ENCODE data around the gene MUC3A.
"Not testable (repeated sequence)": the region's sequence is repeated elsewhere in the genome, so short reads cannot be mapped to it uniquely, and the experiment has no call there.

Gene MUC3A

DNA sequence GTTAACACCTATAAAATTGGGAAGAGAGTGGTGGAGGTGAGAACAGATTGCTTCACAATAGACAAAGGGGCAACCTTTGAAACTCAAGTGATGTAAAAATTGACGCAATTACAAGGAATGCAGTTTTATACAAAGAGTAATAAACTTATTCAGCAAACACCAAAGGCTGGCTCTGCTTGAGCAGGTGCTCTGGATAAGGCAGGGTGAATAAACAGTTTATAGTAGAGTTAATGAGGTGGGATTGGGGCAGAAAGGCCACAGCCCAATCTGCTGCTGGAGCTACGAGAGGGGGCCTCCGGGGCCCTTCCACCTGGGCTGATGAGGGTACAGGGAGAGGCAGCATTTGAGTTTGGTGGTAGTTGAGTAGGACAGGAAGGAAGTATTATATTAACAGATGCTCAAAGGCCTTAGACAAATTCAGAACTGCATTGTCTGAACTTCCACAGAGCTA lies 26.1 kb downstream of the MUC3A start:
- DNase-seq: no peak

DNA sequence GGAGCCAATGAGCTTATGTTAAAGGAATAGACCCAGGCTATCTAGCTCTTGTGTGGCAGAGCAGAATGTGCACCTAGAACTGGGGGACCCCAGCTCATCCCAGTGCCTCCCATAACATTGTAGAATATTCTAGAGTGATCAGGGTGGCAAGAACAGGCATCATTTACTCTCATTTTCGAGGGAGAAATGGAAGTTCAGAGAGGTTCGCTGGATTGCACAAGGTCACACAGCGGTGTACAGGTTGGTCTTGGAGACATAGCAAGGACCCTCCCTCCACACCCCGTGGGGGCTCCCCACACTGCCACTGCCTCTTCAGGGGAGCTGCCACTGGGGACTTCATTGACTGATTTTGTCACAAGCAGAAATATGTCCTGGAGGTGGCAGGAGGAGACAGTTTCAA lies 29.0 kb downstream of the MUC3A start:
- no peak for DNase-seq

DNA sequence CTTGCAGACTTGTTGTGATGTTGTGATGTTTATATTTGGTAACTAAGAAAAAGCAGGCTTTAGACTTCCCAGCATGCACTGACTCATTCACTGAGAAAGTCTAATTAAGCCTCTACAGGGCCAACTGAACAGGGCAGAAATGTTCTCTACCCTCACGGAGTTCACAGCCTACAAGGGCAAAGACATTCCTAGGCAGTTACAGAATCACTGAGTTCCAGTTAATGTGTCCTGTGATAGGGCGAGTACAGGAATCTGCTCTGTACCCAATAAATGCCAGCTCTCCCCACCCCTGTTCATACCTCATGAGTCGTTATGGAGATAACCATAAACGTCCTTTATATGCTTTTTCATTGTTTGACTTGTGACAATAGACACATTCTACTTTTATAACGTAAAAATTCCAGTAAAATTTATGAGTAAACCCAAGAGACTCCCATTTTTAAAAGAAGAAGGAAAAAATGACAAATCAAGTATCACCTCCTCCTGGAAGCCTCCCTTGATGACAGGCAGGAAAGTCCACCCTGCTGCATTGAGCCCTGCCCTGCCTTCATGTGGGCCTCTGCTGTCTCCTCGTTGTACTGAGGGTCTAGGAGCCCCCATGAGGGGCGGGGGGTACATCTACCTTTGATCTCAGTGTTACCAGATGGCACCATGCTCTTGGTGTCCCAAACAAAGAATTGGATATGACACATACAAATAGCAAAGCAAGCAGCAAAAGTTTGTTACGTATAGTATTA lies 34.3 kb downstream of the MUC3A start:
- no peak for DNase-seq

DNA sequence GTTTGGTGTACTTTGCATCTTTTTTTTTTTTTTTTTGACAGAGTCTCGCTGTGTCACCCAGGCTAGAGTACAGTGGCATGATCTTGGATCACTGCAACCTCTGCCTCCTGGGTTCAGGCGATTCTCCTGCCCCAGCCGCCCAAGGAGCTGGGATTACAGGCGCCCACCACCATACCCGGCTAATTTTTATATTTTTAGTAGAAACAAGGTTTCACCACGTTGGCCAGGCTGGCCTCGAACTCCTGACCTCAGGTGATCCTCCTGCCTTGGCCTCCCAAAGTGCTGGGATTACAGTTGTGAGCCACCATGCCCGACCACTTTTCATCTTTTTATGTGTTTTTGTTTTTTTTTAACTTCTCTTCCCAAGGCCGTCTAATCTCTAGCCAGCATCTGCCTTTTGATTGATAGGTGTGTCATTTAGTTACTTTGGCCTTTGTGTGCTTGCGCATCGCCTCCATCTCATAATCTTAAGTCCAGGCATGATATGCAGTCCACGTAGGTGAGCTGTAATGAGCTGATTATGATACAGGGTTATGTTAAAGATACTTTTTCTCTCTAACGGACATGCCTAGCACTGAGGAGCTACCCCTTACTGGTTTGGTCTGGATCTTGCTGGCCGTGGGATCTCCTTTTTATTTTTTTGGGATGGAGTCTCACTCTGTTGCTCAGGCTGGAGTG lies 35.0 kb downstream of the MUC3A start:
- not testable (repeated sequence) for DNase-seq

DNA sequence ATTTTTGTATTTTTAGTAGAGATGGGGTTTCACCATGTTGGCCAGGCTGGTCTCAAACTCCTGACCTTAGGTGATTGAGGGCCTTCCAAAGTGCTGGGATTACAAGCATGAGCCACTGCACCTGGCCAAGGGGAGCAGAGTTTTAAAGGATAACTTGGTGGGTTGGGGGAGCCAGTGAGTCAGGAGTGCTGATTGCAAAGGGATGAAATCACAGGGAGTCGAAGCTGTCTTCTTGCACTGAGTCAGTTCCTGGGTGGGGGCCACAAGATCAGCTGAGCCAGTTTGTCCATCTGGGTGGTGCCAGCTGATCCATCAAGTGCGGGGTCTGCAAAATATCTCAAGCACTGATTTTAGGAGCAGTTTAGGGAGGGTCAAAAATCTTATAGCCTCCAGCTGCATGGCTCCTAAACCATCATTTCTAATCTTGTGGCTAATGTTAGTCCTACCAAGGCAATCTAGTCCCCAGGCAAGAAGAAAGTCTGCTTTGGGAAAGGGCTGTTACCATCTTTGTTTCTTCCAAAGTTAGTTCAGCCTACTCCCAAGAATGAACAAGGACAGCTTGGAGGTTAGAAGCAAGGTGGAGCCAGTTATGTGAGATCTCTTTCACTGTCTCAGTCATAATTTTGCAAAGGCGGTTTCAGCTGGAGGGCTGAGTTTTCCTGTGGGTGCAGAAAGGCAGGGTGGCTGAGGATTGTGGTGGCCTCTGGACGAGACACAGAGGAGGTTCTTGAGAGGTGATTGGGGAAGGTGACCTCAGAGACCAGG lies 35.9 kb downstream of the MUC3A start:
- DNase-seq: not testable (repeated sequence)

DNA sequence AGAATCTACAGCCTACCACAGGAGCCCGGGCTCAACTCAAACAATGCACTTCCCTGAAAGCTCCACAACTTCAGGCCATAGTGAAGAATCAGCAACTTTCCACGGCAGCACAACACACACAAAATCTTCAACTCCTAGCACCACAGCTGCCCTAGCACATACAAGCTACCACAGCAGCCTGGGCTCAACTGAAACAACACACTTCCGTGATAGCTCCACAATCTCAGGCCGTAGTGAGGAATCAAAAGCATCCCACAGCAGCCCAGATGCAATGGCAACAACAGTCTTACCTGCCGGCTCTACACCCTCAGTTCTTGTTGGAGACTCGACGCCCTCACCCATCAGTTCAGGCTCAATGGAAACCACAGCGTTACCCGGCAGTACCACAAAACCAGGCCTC lies 42.3 kb downstream of the MUC3A start:
- no peak for DNase-seq

DNA sequence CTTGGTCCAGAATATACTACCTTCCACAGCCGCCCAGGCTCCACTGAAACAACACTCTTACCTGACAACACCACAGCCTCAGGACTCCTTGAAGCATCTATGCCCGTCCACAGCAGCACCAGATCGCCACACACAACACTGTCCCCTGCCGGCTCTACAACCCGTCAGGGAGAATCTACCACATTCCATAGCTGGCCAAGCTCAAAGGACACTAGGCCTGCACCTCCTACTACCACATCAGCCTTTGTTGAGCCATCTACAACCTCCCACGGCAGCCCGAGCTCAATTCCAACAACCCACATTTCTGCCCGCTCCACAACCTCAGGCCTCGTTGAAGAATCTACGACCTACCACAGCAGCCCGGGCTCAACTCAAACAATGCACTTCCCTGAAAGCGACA lies 42.9 kb downstream of the MUC3A start:
- not testable (repeated sequence) for DNase-seq

DNA sequence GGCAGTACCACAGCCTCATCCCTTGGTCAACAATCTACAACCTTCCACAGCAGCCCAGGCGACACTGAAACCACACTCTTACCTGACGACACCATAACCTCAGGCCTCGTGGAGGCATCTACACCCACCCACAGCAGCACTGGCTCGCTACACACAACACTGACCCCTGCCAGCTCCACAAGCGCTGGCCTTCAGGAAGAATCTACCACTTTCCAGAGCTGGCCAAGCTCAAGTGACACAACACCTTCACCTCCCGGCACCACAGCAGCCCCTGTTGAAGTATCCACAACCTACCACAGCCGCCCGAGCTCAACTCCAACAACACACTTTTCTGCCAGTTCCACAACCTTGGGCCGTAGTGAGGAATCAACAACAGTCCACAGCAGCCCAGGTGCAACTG lies 45.3 kb downstream of the MUC3A start:
- DNase-seq: not testable (repeated sequence)

DNA sequence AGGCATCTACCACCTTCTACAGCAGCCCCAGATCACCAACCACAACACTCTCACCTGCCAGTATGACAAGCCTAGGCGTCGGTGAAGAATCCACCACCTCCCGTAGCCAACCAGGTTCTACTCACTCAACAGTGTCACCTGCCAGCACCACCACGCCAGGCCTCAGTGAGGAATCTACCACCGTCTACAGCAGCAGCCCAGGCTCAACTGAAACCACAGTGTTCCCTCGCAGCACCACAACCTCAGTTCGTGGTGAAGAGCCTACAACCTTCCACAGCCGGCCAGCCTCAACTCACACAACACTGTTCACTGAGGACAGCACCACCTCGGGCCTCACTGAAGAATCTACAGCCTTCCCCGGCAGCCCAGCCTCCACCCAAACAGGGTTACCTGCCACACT lies 49.2 kb downstream of the MUC3A start:
- DNase-seq: not testable (repeated sequence)

DNA sequence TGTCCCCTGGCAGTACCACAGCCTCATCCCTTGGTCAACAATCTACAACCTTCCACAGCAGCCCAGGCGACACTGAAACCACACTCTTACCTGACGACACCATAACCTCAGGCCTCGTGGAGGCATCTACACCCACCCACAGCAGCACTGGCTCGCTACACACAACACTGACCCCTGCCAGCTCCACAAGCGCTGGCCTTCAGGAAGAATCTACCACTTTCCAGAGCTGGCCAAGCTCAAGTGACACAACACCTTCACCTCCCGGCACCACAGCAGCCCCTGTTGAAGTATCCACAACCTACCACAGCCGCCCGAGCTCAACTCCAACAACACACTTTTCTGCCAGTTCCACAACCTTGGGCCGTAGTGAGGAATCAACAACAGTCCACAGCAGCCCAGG lies 50.0 kb downstream of the MUC3A start:
- not testable (repeated sequence) for DNase-seq

DNA sequence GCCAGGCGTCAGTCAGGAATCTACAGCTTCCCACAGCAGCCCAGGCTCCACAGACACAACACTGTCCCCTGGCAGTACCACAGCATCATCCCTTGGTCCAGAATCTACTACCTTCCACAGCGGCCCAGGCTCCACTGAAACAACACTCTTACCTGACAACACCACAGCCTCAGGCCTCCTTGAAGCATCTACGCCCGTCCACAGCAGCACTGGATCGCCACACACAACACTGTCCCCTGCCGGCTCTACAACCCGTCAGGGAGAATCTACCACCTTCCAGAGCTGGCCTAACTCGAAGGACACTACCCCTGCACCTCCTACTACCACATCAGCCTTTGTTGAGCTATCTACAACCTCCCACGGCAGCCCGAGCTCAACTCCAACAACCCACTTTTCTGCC lies 50.7 kb downstream of the MUC3A start:
- DNase-seq: not testable (repeated sequence)

DNA sequence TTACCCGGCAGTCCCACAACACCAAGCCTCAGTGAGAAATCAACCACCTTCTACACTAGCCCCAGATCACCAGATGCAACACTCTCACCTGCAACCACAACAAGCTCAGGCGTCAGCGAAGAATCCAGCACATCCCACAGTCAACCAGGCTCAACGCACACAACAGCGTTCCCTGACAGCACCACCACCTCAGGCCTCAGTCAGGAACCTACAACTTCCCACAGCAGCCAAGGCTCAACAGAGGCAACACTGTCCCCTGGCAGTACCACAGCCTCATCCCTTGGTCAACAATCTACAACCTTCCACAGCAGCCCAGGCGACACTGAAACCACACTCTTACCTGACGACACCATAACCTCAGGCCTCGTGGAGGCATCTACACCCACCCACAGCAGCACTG lies 53.0 kb downstream of the MUC3A start:
- DNase-seq: not testable (repeated sequence)

DNA sequence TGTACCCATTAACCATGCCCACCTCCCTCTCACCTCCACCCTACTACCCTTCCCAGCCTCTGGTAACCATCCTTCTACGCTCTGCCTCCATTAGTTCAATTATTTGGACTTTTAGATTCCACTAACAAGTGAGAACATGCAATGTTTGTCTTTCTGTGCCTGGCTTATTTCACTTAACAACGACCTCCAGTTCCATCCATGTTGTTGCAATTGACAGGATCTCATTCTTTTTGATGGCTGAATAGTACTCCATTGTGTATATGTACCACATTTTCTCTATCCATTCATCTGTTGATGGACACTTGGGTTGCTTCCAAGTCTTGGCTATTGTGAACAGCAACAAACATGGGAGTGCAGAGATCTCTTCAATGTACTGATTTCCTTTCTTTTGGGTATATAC lies 58.0 kb downstream of the MUC3A start:
- not testable (repeated sequence) for DNase-seq

DNA sequence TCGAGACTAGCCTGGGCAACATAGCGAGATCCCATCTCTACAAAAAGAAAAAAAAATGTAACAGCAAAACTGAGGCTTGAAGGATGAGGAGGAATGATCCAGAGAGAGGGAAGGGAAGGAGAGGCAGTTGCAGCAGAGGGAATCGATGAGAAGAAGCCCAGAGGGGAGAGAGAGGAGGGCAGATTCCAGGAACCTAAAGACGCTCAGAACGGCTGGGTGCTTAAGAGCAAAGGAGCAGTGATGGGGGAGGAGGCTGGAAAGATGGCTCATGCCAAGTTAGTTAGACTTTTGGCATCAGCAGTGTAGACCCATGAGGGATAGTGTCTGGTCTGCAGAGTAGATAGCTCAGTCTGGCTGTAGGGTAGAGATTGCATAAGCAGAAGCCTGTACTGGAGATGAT lies 60.3 kb downstream of the MUC3A start:
- no peak for DNase-seq

DNA sequence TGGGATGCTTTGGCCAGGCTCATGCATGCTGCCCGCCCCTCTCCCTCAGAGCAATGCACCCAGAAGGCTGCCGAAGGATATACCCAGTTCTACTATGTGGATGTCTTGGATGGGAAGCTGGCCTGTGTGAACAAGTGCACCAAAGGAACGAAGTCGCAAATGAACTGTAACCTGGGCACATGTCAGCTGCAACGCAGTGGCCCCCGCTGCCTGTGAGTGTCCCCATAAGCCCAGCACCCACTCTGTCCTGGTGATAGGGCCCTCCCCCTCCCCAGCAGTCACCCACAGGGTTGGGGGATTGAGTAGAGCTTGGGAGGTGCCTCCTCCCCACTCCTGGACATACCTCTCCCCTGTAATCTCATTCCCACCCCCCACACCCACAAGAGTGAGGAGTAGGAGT lies 63.6 kb downstream of the MUC3A start:
- no peak for DNase-seq

DNA sequence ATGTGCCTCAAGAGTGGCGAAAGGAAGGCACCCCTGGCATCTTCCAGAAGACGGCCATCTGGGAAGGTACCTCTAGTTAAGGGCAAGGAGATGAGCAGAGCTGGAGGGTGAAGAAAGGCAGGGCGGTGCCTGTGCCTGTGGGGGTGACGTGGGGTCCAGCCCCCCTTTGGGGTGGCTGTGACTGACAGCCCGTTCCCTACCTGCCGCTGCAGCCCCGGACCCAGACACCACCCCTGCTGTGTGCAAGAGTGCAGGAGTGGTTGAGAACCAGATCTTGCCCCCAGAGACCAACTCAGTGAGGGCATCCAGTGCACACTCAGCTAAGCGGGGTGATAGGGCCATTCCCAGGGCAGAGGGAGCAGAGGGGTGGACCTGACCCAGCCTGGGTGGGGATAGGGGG lies 66.3 kb downstream of the MUC3A start:
- DNase-seq: no peak

DNA sequence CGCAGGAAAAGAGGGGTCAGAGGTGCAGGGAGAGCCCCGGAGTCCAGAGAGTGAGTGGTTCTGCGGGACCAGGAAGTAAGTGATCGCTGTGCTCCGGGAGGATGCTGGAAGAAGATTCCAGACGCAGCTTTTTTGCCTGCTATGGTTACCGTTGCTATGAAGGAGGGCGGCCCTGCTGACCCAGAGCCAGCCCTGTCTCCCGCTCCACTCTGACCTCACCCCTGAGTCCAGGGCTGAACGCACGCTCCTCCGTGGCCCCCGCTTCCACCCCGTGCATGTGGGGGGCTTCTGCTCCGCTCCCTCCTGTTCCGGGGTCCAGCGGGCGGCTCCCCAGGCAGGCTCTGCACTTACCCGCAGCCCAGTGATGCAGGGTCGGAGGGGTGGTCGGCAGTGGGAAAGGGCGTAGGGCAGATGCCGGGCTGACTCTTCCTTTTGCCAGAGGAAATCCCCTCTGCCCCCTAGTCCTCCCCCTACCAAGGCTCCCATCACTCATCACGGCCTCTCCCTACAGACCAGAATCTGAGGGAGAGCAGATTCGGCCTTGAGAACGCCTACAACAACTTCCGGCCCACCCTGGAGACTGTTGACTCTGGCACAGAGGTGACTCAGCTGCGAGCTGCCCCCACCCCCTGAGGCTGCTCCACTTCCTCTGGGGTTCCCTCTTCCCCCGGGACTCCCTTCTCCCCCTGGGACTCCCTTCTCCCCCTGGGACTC lies 67.9 kb downstream of the MUC3A start:
- peak; percentile 57 to 72 for DNase-seq
